Hepatocyte (in vitro differentiated cells): ENCODE measurements around the gene CDC6. TPM values are rescaled to one million over a fixed set of nuclear protein-coding genes. Genes with fewer than 3 reads are reported as not detected.

Source experiments
- DNase-seq: peaks from one replicate; pipeline ENCODE4 v3.0.0-alpha.2; 2016; ENCODE audit warnings: low spot score
- H2AFZ ChIP-seq: fragments of 200-600 bp; sonication (generic); 2 replicates; pipeline ENCODE4 v1.6.0; 2016; ENCODE audit warnings: antibody characterized with exemption, mild to moderate bottlenecking
- H3K27ac ChIP-seq: fragments of 200-600 bp; sonication (generic); 2 replicates; pipeline ENCODE4 v1.5.1; 2016; ENCODE audit warnings: mild to moderate bottlenecking
- H3K27me3 ChIP-seq: fragments of 200-600 bp; sonication (generic); 2 replicates; pipeline ENCODE4 v1.6.1; 2016
- H3K36me3 ChIP-seq: fragments of 200-600 bp; sonication (generic); replicated peaks from 2 replicates; pipeline ENCODE4 v1.5.1; 2016; ENCODE audit warnings: low read depth; ENCODE audit not compliant: insufficient read depth
- H3K4me1 ChIP-seq: fragments of 200-600 bp; sonication (generic); 2 replicates; pipeline ENCODE4 v1.5.1; 2016; ENCODE audit warnings: mild to moderate bottlenecking, moderate library complexity; ENCODE audit not compliant: insufficient read depth
- H3K4me2 ChIP-seq: fragments of 200-600 bp; sonication (generic); 2 replicates; pipeline ENCODE4 v1.6.0; 2016
- H3K4me3 ChIP-seq: fragments of 200-600 bp; sonication (generic); 2 replicates; pipeline ENCODE4 v1.5.1; 2016; ENCODE audit warnings: mild to moderate bottlenecking
- H3K79me2 ChIP-seq: fragments of 200-600 bp; sonication (generic); 2 replicates; pipeline ENCODE4 v1.6.0; 2017; ENCODE audit warnings: mild to moderate bottlenecking
- H3K9me2 ChIP-seq: fragments of 200-600 bp; sonication (generic); replicated peaks from 2 replicates; pipeline ENCODE4 v1.6.0; 2017; ENCODE audit warnings: mild to moderate bottlenecking; ENCODE audit not compliant: insufficient read depth
- H3K9me3 ChIP-seq: fragments of 200-600 bp; sonication (generic); 2 replicates; pipeline ENCODE4 v1.5.1; 2016; ENCODE audit warnings: low read depth, mild to moderate bottlenecking
- H4K20me1 ChIP-seq: fragments of 200-600 bp; sonication (generic); 2 replicates; pipeline ENCODE4 v1.6.0; 2016; ENCODE audit warnings: mild to moderate bottlenecking; ENCODE audit not compliant: insufficient read depth, poor library complexity, severe bottlenecking
- CTCF ChIP-seq: fragments of 200-600 bp; sonication (generic); IDR thresholded peaks from 2 replicates; pipeline ENCODE4 v1.5.1; 2016; ENCODE audit warnings: antibody characterized with exemption, mild to moderate bottlenecking; ENCODE audit not compliant: poor library complexity
- EZH2 ChIP-seq: fragments of 200-600 bp; sonication (generic); IDR thresholded peaks from 2 replicates; pipeline ENCODE4 v1.6.1; 2016; ENCODE audit warnings: antibody characterized with exemption, mild to moderate bottlenecking, borderline replicate concordance
- EZH2phosphoT487 ChIP-seq: fragments of 200-600 bp; sonication (generic); IDR thresholded peaks from one replicate; pipeline ENCODE4 v1.6.1; 2018; ENCODE audit warnings: antibody characterized with exemption, mild to moderate bottlenecking, low read depth, moderate library complexity; ENCODE audit not compliant: unreplicated experiment, severe bottlenecking
- whole genome bisulfite sequencing: methylation state at CpG from one replicate; pipeline ENCODE4 v1.1.6; 2016; ENCODE audit warnings: low lambda C conversion rate; ENCODE audit errors: missing lambda C conversion rate; 5-methylcytosine and 5-hydroxymethylcytosine counted together
- polyA plus RNA-seq: library from polyadenylated mRNA; unstranded; fragments of >200 nt; fragmentation: Nextera tagmentation; extraction: Ambion mirVana; gene quantifications from 2 replicates; pipeline ENCODE4 v1.2.1, GENCODE V29; 2016
- total RNA-seq: library from RNA; depleted of rRNA; stranded (reverse); fragments of >200 nt; gene quantifications from 2 replicates; pipeline ENCODE4 v1.2.3, GENCODE V29; 2014

The CDC6 gene
- total and polyA plus RNA-seq, 2 experiments from 2014 or later: 5.1 to 5.8 TPM

GRCh38 chr17:40309031-40309948 lies 21.6 kb downstream of the CDC6 start, which contains the start of gene RARA:
RARA (plus strand) TSS chr17:40309180; CDS start chr17:40331219, 22,039 bp downstream.
- Histone ChIP-seq H3K4me3 (peak within 1 kb of the TSS; percentile 89), H3K79me2 (peaks cover 56% of the 10 kb centered on the region), H3K9me3 (no peaks in the 10 kb centered on the region), H3K27ac (peak within 1 kb of the TSS; percentile 96), H3K36me3 (no peaks in the 10 kb centered on the region), H3K9me2 (no peaks in the 10 kb centered on the region), H3K4me2 (peak within 1 kb of the TSS; percentile 95), H4K20me1 (no peaks in the 10 kb centered on the region), H2AFZ (peak within 1 kb of the TSS; percentile 56), H3K27me3 (no peaks in the 10 kb centered on the region), H3K4me1 (peaks cover 81% of the 10 kb centered on the region)
- DNase-seq: peak; percentile 70
- no peak for TF ChIP-seq EZH2phosphoT487
- no peak for TF ChIP-seq CTCF
- no peak for TF ChIP-seq EZH2
- WGBS: 5% methylated on average over 20 of the region's 20 CpGs

GRCh38 chr17:40309949-40310510 lies 22.4 kb downstream of the CDC6 start:
- Histone ChIP-seq H3K27me3 (no peaks in the 10 kb centered on the region), H3K4me1 (peaks cover 81% of the 10 kb centered on the region), H3K9me3 (no peaks in the 10 kb centered on the region), H3K9me2 (no peaks in the 10 kb centered on the region), H3K79me2 (peaks cover 61% of the 10 kb centered on the region), H3K4me3 (peak overlapping the region; percentile 89), H4K20me1 (no peaks in the 10 kb centered on the region), H3K4me2 (peak overlapping the region; percentile 95), H3K36me3 (no peaks in the 10 kb centered on the region), H2AFZ (no peak overlapping the region), H3K27ac (peak overlapping the region; percentile 96)
- no peak for DNase-seq
- TF ChIP-seq CTCF (no peak), EZH2phosphoT487 (no peak), EZH2 (no peak)
- 68% methylated on average over 2 of the region's 2 CpGs for WGBS

- H3K4me2 ChIP-seq: peak overlapping the region; percentile 95
- H3K9me2 ChIP-seq: no peaks in the 10 kb centered on the region
- H3K27ac ChIP-seq: peak overlapping the region; percentile 96
- H3K36me3 ChIP-seq: no peaks in the 10 kb centered on the region
- H2AFZ ChIP-seq: no peak overlapping the region
- H3K4me3 ChIP-seq: no peak overlapping the region
- no peaks in the 10 kb centered on the region for H3K9me3 ChIP-seq
- H4K20me1 ChIP-seq: no peaks in the 10 kb centered on the region
- no peak for DNase-seq
- peaks cover 63% of the 10 kb centered on the region for H3K79me2 ChIP-seq
- WGBS: 70% methylated on average over 7 of the region's 7 CpGs
- TF ChIP-seq EZH2 (no peak), CTCF (no peak), EZH2phosphoT487 (no peak)
- H3K27me3 ChIP-seq: no peaks in the 10 kb centered on the region
- peaks cover 87% of the 10 kb centered on the region for H3K4me1 ChIP-seq
Measured at GRCh38 chr17:40310882-40311391, 23.3 kb downstream of the CDC6 start.
